Nephron (organoid): ENCODE measurements around the gene OR10G2.
"Not testable (repeated sequence)": the region's sequence is repeated elsewhere in the genome, so short reads cannot be mapped to it uniquely, and the experiment has no call there.

Experiments used
- H3K27ac Mint-ChIP-seq, 3 experiments: 2 replicates each; pipeline ENCODE4 v1.8.0; 2020; ENCODE audit warnings: mixed read lengths in 3 of 3, mild to moderate bottlenecking in 2 of 3, moderate library complexity in 1 of 3
- H3K27me3 Mint-ChIP-seq: 2 replicates; pipeline ENCODE4 v1.8.0; 2021; ENCODE audit warnings: low read depth, mild to moderate bottlenecking, moderate library complexity, mixed read lengths
- H3K36me3 Mint-ChIP-seq: 2 replicates; pipeline ENCODE4 v1.8.0; 2020; ENCODE audit warnings: low read depth, mixed read lengths
- H3K4me1 Mint-ChIP-seq: 2 replicates; pipeline ENCODE4 v1.8.0; 2020; ENCODE audit warnings: mixed read lengths
- H3K4me3 Mint-ChIP-seq, 3 experiments: 2 replicates each; pipeline ENCODE4 v1.8.0; 2020; ENCODE audit warnings: mild to moderate bottlenecking in 3 of 3, mixed read lengths in 3 of 3, moderate library complexity in 2 of 3
- H3K9me3 Mint-ChIP-seq: 2 replicates; pipeline ENCODE4 v1.8.0; 2020; ENCODE audit warnings: mixed read lengths
- TF ChIP-seq, protein P1 (sequence below), 3 experiments: fragments of 200-600 bp; sonication (generic); IDR thresholded peaks; one replicate each; pipeline ENCODE4 v1.5.0; 2021; ENCODE audit warnings: antibody characterized with exemption in 3 of 3; ENCODE audit not compliant: unreplicated experiment in 3 of 3

OR10G2 gene

DNA sequence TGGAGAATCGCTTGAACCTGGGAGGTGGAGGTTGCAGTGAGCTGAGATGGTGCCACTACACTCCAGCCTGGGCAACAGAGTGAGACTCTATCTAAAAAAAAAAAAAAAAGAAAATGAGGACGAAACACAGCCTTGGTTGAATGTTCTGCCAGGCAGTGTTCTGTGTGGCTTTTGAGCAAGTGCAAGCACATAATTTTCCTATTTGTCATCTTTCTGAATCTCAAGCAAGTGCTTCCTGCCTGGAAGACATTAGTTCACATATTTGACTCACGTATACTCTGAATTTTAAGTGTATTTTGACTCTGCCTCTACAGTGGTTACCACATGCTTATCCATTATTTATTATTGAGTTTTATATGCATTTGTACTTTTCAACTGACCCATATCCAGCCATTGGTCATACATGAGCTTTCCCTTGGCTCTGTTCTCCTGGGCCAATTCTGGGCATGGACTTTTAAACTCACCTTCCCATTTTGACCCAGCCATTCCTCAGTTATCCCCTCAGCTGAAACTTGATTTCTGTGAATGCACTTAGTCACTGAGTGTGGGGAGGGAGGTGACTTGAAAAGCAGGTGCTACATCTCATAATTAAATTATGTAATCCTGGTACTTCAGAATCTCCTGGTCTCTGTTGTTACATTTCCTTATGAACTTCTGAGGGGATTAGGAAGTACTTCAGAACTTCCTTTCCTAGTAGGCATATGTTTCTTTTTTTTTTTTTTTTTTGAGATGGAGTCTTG, 8.1 kb downstream of the OR10G2 start:
- no peak overlapping the region for H3K27ac Mint-ChIP-seq
- no peak overlapping the region for H3K4me3 Mint-ChIP-seq
- H3K36me3 Mint-ChIP-seq: no peaks in the 10 kb centered on the region
- H3K4me1 Mint-ChIP-seq: no peaks in the 10 kb centered on the region
- H3K27me3 Mint-ChIP-seq: no peaks in the 10 kb centered on the region
- no peaks in the 10 kb centered on the region for H3K9me3 Mint-ChIP-seq
- TF ChIP-seq, protein P1, sequence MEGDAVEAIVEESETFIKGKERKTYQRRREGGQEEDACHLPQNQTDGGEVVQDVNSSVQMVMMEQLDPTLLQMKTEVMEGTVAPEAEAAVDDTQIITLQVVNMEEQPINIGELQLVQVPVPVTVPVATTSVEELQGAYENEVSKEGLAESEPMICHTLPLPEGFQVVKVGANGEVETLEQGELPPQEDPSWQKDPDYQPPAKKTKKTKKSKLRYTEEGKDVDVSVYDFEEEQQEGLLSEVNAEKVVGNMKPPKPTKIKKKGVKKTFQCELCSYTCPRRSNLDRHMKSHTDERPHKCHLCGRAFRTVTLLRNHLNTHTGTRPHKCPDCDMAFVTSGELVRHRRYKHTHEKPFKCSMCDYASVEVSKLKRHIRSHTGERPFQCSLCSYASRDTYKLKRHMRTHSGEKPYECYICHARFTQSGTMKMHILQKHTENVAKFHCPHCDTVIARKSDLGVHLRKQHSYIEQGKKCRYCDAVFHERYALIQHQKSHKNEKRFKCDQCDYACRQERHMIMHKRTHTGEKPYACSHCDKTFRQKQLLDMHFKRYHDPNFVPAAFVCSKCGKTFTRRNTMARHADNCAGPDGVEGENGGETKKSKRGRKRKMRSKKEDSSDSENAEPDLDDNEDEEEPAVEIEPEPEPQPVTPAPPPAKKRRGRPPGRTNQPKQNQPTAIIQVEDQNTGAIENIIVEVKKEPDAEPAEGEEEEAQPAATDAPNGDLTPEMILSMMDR (IDR thresholded peaks at IDR 0.05; ENCODE audit: unreplicated experiment in 3 of 3): no peak

GRCh38 chr14:21617614-21618013, 17.1 kb downstream of the OR10G2 start:
- H3K9me3 Mint-ChIP-seq: no peaks in the 10 kb centered on the region
- TF ChIP-seq, protein P1 (IDR thresholded peaks at IDR 0.05; ENCODE audit: unreplicated experiment in 3 of 3): no peak
- no peaks in the 10 kb centered on the region for H3K4me1 Mint-ChIP-seq
- H3K27ac Mint-ChIP-seq: no peak overlapping the region
- H3K27me3 Mint-ChIP-seq: peaks cover 3% of the 10 kb centered on the region
- no peak overlapping the region for H3K4me3 Mint-ChIP-seq
- H3K36me3 Mint-ChIP-seq: no peaks in the 10 kb centered on the region

DNA sequence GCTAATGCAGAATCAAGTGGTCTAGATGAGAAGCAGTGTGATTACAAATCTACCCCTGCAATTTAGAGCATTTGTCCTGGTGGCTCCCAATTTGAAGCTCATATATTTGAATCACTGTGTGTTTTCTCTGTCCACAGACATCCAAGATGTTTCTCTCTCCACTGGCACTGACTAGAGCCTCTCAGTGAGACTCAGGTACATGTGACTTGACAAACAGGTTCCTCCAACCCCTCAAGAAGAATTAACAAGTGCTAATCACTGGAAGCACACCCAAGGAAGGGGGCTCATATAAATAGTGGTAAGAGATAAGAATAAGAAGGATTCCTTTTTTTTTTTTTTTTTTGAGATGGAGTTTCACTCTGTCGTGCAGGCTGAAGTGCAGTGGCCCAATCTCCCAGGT, 20.5 kb downstream of the OR10G2 start:
- H3K9me3 Mint-ChIP-seq: no peaks in the 10 kb centered on the region

GRCh38 chr14:21612324-21612723, 22.4 kb downstream of the OR10G2 start:
- no peaks in the 10 kb centered on the region for H3K4me1 Mint-ChIP-seq
- H3K36me3 Mint-ChIP-seq: no peaks in the 10 kb centered on the region
- H3K9me3 Mint-ChIP-seq: no peaks in the 10 kb centered on the region

More for the DNA sequence above, 20.5 kb downstream of the OR10G2 start:
- Mint-ChIP-seq H3K4me3 (no peak overlapping the region), H3K27me3 (peaks cover 7% of the 10 kb centered on the region), H3K4me1 (no peaks in the 10 kb centered on the region), H3K27ac (no peak overlapping the region), H3K36me3 (no peaks in the 10 kb centered on the region)
- TF ChIP-seq, protein P1 (IDR thresholded peaks at IDR 0.05; ENCODE audit: unreplicated experiment in 3 of 3): no peak

GRCh38 chr14:21602181-21602580, 32.6 kb downstream of the OR10G2 start:
- not testable (repeated sequence) for H3K27me3 Mint-ChIP-seq, H3K27ac Mint-ChIP-seq, H3K4me1 Mint-ChIP-seq, H3K9me3 Mint-ChIP-seq, H3K4me3 Mint-ChIP-seq, H3K36me3 Mint-ChIP-seq

More at GRCh38 chr14:21612324-21612723, 22.4 kb downstream of the OR10G2 start:
- TF ChIP-seq, protein P1 (IDR thresholded peaks at IDR 0.05; ENCODE audit: unreplicated experiment in 3 of 3): no peak
- Mint-ChIP-seq H3K27me3 (peaks cover 4% of the 10 kb centered on the region), H3K27ac (no peak overlapping the region), H3K4me3 (no peak overlapping the region)

DNA sequence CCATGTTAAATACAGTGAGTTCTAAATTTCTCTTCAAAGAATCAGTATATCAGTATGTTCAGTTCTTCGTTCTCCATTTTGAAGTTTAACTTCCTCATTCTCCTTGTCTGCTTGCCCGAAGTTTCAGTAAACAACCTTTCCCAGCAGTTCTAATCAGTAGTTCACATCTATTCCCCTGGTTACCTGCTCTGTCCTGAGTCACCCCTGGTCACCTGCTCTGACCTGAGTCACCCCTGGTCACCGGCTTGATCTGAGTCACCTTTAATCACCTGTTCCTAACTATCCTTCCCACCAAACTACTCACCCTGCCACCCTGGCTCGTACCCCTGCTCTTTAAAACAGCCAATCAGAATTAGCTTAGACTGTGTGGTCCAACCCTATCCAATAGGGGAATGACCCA, 45.4 kb downstream of the OR10G2 start:
- H3K4me3 Mint-ChIP-seq: no peak overlapping the region
- H3K36me3 Mint-ChIP-seq: no peaks in the 10 kb centered on the region
- H3K4me1 Mint-ChIP-seq: no peaks in the 10 kb centered on the region
- peaks cover 14% of the 10 kb centered on the region for H3K9me3 Mint-ChIP-seq
- TF ChIP-seq, protein P1 (IDR thresholded peaks at IDR 0.05; ENCODE audit: unreplicated experiment in 3 of 3): no peak
- no peaks in the 10 kb centered on the region for H3K27me3 Mint-ChIP-seq
- no peak overlapping the region for H3K27ac Mint-ChIP-seq
